Spleen (tissue), 7 donors: Measurements from ENCODE around the gene BPHL.

Experiments
- CTCF ChIP-seq, 11 experiments: fragments of 200-600 bp in 7 of 11; fragments of 450-650 bp in 4 of 11; sonication (generic) in 4 of 11; IDR thresholded peaks in 8 of 11; conservative IDR thresholded peaks in 3 of 11; 1 replicate in 7 of 11; 2 replicates in 4 of 11; pipeline versions ENCODE4 v1.4.0 to v1.8.0; 2016 to 2021; ENCODE audit warnings: antibody characterized with exemption in 11 of 11, inconsistent platforms in 4 of 11, mild to moderate bottlenecking in 1 of 11
- POLR2A ChIP-seq, 3 donors: fragments of 450-650 bp; IDR thresholded peaks; one replicate each; pipeline ENCODE4 v1.5.1; 2017; ENCODE audit warnings: antibody characterized with exemption in 3 of 3, mild to moderate bottlenecking in 1 of 3
- POLR2AphosphoS5 ChIP-seq, 3 donors: sonication (generic); formaldehyde crosslinking; IDR thresholded peaks; one replicate each; pipeline ENCODE4 v1.5.1; 2017; ENCODE audit warnings: antibody characterized with exemption in 3 of 3
- donor health status: DM: no; HTN: no; CAD: no; lungs with moderate emphysema.
- donor health status: DM: no; HTN: no; CAD: no.
- donor health status: DM: no; HTN: no; CAD: no.

GRCh38 chr6:3193102-3193849, 74.8 kb downstream of the BPHL start:
- TF ChIP-seq CTCF (IDR thresholded peaks at IDR 0.05 in 8 of 11, conservative IDR thresholded peaks at IDR 0.05 in 3 of 11): no peak
- no peak for TF ChIP-seq POLR2A (IDR thresholded peaks at IDR 0.05)
- TF ChIP-seq POLR2AphosphoS5 (IDR thresholded peaks at IDR 0.05): no peak
